Measurements from ENCODE around the gene ELFN1.

- TF ChIP-seq, protein P1, sequence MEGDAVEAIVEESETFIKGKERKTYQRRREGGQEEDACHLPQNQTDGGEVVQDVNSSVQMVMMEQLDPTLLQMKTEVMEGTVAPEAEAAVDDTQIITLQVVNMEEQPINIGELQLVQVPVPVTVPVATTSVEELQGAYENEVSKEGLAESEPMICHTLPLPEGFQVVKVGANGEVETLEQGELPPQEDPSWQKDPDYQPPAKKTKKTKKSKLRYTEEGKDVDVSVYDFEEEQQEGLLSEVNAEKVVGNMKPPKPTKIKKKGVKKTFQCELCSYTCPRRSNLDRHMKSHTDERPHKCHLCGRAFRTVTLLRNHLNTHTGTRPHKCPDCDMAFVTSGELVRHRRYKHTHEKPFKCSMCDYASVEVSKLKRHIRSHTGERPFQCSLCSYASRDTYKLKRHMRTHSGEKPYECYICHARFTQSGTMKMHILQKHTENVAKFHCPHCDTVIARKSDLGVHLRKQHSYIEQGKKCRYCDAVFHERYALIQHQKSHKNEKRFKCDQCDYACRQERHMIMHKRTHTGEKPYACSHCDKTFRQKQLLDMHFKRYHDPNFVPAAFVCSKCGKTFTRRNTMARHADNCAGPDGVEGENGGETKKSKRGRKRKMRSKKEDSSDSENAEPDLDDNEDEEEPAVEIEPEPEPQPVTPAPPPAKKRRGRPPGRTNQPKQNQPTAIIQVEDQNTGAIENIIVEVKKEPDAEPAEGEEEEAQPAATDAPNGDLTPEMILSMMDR (IDR thresholded peaks at IDR 0.05), result no peak
- no peak for TF ChIP-seq POLR2A (IDR thresholded peaks at IDR 0.05)
Measured at GRCh38 chr7:1700536-1701333, 30.7 kb downstream of the ELFN1 start.

Measured in body of pancreas (tissue), 4 donors.